IPS-NIHi11 (cell line): ENCODE measurements around the gene SLC25A39.
A peak's percentile ranks its signal among the peaks of the same experiment; 100 is the strongest.
"Not testable (repeated sequence)": the region's sequence is repeated elsewhere in the genome, so short reads cannot be mapped to it uniquely, and the experiment has no call there.

Source experiments
- DNase-seq: peaks from one replicate; pipeline ENCODE4 v3.0.0; 2012; ENCODE audit warnings: mixed read lengths, low spot score

SLC25A39 gene

GRCh38 chr17:44335564-44335963 lies 10.9 kb upstream of the SLC25A39 start:
- DNase-seq = no peak

- DNase-seq = no peak
Measured at GRCh38 chr17:44334727-44335126, 10.1 kb upstream of the SLC25A39 start.

GRCh38 chr17:44334315-44334714 lies 9.7 kb upstream of the SLC25A39 start:
- DNase-seq = no peak

GRCh38 chr17:44333371-44333770 lies 8.7 kb upstream of the SLC25A39 start:
- DNase-seq = no peak

GRCh38 chr17:44331249-44331760 lies 6.7 kb upstream of the SLC25A39 start:
- DNase-seq = peak; percentile 75

- not testable (repeated sequence) for DNase-seq
Measured at GRCh38 chr17:44330263-44330662, 5.6 kb upstream of the SLC25A39 start.

GRCh38 chr17:44329516-44329915 lies 4.9 kb upstream of the SLC25A39 start:
- DNase-seq = not testable (repeated sequence)

GRCh38 chr17:44327715-44328449 lies 3.3 kb upstream of the SLC25A39 start:
- no peak for DNase-seq

GRCh38 chr17:44326861-44327444 lies 2.3 kb upstream of the SLC25A39 start:
- DNase-seq = peak; percentile 93

GRCh38 chr17:44324092-44324570 lies 492 bp downstream of the SLC25A39 start:
- DNase-seq = no peak

- DNase-seq = no peak
Measured at GRCh38 chr17:44323359-44324091, 1.1 kb downstream of the SLC25A39 start.

- no peak for DNase-seq
Measured at GRCh38 chr17:44322236-44322895, 2.3 kb downstream of the SLC25A39 start.

GRCh38 chr17:44321246-44322120 lies 3.1 kb downstream of the SLC25A39 start:
- no peak for DNase-seq

GRCh38 chr17:44320066-44320465 lies 4.6 kb downstream of the SLC25A39 start:
- no peak for DNase-seq

GRCh38 chr17:44318077-44318892 lies 6.3 kb downstream of the SLC25A39 start:
- DNase-seq = no peak

GRCh38 chr17:44317545-44317944 lies 7.1 kb downstream of the SLC25A39 start:
- DNase-seq = no peak

GRCh38 chr17:44315760-44316731 lies 8.6 kb downstream of the SLC25A39 start:
- DNase-seq = peak; percentile 92

- DNase-seq = peak; percentile 81
Measured at GRCh38 chr17:44314869-44315661, 9.6 kb downstream of the SLC25A39 start.
